ENCODE measurements around the gene PPIH. TPM values are rescaled to one million over a fixed set of nuclear protein-coding genes. Genes with fewer than 3 reads are reported as not detected.

PPIH gene
- total and polyA plus RNA-seq, 12 donors, result 17.5 to 56.5 (median 28.6) TPM

- WGBS, 4 donors, result 94 to 100% (median 96%) methylated on average over 3 of the region's 3 CpGs
- DNase-seq, result no peak
- no peak overlapping the region for H3K4me3 ChIP-seq
- H3K27ac ChIP-seq, result no peak overlapping the region
- peaks cover 0 to 11% of the 10 kb centered on the region in 2 donors for H3K4me1 ChIP-seq (replicated peaks in 1 of 2)
- no peaks in the 10 kb centered on the region for H3K9me3 ChIP-seq (replicated peaks in 1 of 3)
- H3K36me3 ChIP-seq (replicated peaks in 1 of 2), result peaks cover 0 to 10% of the 10 kb centered on the region in 2 donors
- TF ChIP-seq CTCF (IDR thresholded peaks at IDR 0.05) (no peak), POLR2A (IDR thresholded peaks at IDR 0.05) (no peak)
- intact Hi-C loops (cut with DNase I), result no loop called here
- H3K27me3 ChIP-seq, result no peaks in the 10 kb centered on the region
Measured at GRCh38 chr1:42676534-42677087, 18.4 kb downstream of the PPIH start.

GRCh38 chr1:42679364-42679983, 21.3 kb downstream of the PPIH start:
- no peak for TF ChIP-seq CTCF (IDR thresholded peaks at IDR 0.05)
- TF ChIP-seq POLR2A (IDR thresholded peaks at IDR 0.05), result no peak
- peaks cover 7 to 23% of the 10 kb centered on the region in 2 donors for H3K4me1 ChIP-seq (replicated peaks in 1 of 2)
- H3K27ac ChIP-seq, result no peak overlapping the region
- intact Hi-C loops (cut with DNase I), result no loop called here
- peaks cover 0 to 10% of the 10 kb centered on the region in 2 donors for H3K36me3 ChIP-seq (replicated peaks in 1 of 2)
- H3K27me3 ChIP-seq, result no peaks in the 10 kb centered on the region
- no peaks in the 10 kb centered on the region for H3K9me3 ChIP-seq (replicated peaks in 1 of 3)
- no peak overlapping the region for H3K4me3 ChIP-seq
- 82 to 86% (median 83%) methylated on average over 10 of the region's 10 CpGs for WGBS, 4 donors
- no peak for DNase-seq

- 75 to 82% (median 77%) methylated on average over 2 of the region's 2 CpGs for WGBS, 4 donors
- Histone ChIP-seq H3K36me3 (replicated peaks in 1 of 2) (peaks cover 0 to 10% of the 10 kb centered on the region in 2 donors), H3K27ac (no peak overlapping the region), H3K27me3 (no peaks in the 10 kb centered on the region), H3K4me1 (replicated peaks in 1 of 2) (peaks cover 11 to 29% of the 10 kb centered on the region in 2 donors), H3K4me3 (no peak overlapping the region), H3K9me3 (replicated peaks in 1 of 3) (no peaks in the 10 kb centered on the region)
- intact Hi-C loops (cut with DNase I), result no loop called here
- DNase-seq, result no peak
- TF ChIP-seq POLR2A (IDR thresholded peaks at IDR 0.05) (no peak), CTCF (IDR thresholded peaks at IDR 0.05) (no peak)
Measured at GRCh38 chr1:42680055-42680454, 21.8 kb downstream of the PPIH start.

GRCh38 chr1:42680921-42681683, 22.9 kb downstream of the PPIH start:
- peaks cover 11 to 39% of the 10 kb centered on the region in 2 donors for H3K4me1 ChIP-seq (replicated peaks in 1 of 2)
- no peaks in the 10 kb centered on the region for H3K9me3 ChIP-seq (replicated peaks in 1 of 3)
- peak in 1 of 7 donors; percentile 10 for DNase-seq
- 7 to 9% (median 8%) methylated on average over 18 of the region's 18 CpGs for WGBS, 4 donors
- H3K4me3 ChIP-seq, result peak overlapping the region in 3 of 4 donors; percentile 30 to 95 (median 84)
- no peaks in the 10 kb centered on the region for H3K27me3 ChIP-seq
- H3K36me3 ChIP-seq (replicated peaks in 1 of 2), result no peaks in the 10 kb centered on the region
- intact Hi-C loops (cut with DNase I), result no loop called here
- TF ChIP-seq POLR2A (IDR thresholded peaks at IDR 0.05) (no peak), CTCF (IDR thresholded peaks at IDR 0.05) (peak in 1 of 6 experiments; percentile 13)
- H3K27ac ChIP-seq, result peak overlapping the region; percentile 68 to 99 (median 88)

Data from adrenal gland (tissue), 12 donors.